ENCODE results near the gene UBE2D4.
"Not testable (repeated sequence)": the region's sequence is repeated elsewhere in the genome, so short reads cannot be mapped to it uniquely, and the experiment has no call there.

Gene UBE2D4

GRCh38 chr7:43969586-43969985 is 43.4 kb downstream of the UBE2D4 start:
- not testable (repeated sequence) for H3K4me3 Mint-ChIP-seq; H3K9me3 Mint-ChIP-seq; H3K27ac Mint-ChIP-seq; H3K36me3 Mint-ChIP-seq (ENCODE audit: low read depth); H3K27me3 Mint-ChIP-seq (ENCODE audit: low read depth); H3K4me1 Mint-ChIP-seq (ENCODE audit: low read depth)

DNA sequence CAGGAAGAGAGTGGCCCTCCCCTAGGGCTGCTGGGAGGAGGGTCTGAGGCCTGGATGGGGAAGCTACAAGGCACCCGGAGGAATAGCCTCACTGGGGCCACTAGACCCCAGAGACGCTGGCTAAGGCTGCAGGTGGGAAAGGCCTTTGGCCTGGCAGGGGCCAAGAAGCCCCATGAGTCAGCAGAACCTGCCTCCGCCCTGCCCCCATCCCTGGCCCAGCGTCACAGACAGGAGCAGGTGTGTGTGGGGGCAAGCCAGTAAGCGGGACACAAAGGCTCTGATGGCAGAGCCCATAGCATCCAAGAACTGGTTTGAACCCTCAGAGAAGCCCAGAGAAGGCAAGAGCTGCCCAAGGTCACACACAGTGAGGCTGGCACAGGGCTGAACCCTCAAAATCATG is 44.5 kb downstream of the UBE2D4 start:
- not testable (repeated sequence) for H3K27me3 Mint-ChIP-seq (ENCODE audit: low read depth); H3K27ac Mint-ChIP-seq; H3K9me3 Mint-ChIP-seq; H3K4me3 Mint-ChIP-seq; H3K4me1 Mint-ChIP-seq (ENCODE audit: low read depth); H3K36me3 Mint-ChIP-seq (ENCODE audit: low read depth)

DNA sequence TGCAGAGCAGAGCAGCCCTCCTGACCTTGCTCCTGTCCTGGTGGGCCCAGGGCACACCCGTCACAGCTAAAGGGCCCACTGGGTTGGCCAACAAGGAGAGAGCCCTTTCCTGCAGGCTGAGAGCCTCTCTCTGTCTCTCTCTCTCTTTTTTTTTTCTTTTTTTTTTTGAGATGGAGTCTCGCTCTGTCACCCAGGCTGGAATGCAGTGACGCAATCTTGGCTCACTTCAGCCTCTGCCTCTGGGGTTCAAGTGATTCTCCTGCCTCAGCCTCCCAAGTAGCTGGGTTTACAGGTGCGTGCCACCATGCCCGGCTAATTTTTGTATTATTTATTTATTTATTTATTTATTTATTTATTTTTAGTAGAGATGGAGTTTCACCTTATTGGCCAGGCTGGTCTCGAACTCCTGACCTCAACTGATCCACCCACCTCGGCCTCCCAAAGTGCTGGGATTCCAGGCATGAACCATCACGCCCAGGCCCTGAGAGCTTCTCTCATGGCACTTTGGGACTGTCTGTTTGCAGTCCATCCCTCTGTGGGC is 47.9 kb downstream of the UBE2D4 start:
- H3K27ac Mint-ChIP-seq; H3K36me3 Mint-ChIP-seq (ENCODE audit: low read depth); H3K4me3 Mint-ChIP-seq; H3K4me1 Mint-ChIP-seq (ENCODE audit: low read depth); H3K27me3 Mint-ChIP-seq (ENCODE audit: low read depth); H3K9me3 Mint-ChIP-seq: not testable (repeated sequence)

GRCh38 chr7:43974725-43975482 is 48.7 kb downstream of the UBE2D4 start:
- not testable (repeated sequence) for H3K4me1 Mint-ChIP-seq (ENCODE audit: low read depth); H3K9me3 Mint-ChIP-seq; H3K27me3 Mint-ChIP-seq (ENCODE audit: low read depth); H3K36me3 Mint-ChIP-seq (ENCODE audit: low read depth); H3K27ac Mint-ChIP-seq; H3K4me3 Mint-ChIP-seq

DNA sequence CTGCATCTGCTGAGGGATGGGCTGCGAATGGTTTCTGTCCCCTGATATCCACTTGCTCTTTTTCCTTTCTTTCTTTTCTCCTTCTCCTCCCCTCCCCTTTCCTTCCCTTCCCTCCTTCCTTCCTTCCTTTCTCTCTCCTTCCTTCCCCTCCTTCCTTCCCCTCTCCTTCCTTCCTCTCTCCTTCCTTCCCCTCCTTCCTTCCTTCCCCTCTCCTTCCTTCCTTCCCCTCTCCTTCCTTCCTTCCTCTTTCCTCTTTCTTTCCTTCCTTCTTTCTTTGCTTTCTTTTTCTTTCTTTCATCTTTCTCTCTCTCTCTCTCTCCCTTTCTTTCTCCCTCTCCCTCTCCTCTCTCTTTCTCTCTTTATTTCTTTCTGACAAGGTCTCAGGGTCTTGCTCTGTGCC is 51.3 kb downstream of the UBE2D4 start:
- Mint-ChIP-seq H3K9me3 (no peaks in the 10 kb centered on the region), H3K27ac (no peak overlapping the region), H3K4me3 (no peak overlapping the region), H3K4me1 (ENCODE audit: low read depth) (no peaks in the 10 kb centered on the region), H3K27me3 (ENCODE audit: low read depth) (no peaks in the 10 kb centered on the region), H3K36me3 (ENCODE audit: low read depth) (peaks cover 1% of the 10 kb centered on the region)

GRCh38 chr7:43978102-43978501 is 51.9 kb downstream of the UBE2D4 start:
- H3K4me3 Mint-ChIP-seq; H3K9me3 Mint-ChIP-seq; H3K27ac Mint-ChIP-seq; H3K4me1 Mint-ChIP-seq (ENCODE audit: low read depth); H3K27me3 Mint-ChIP-seq (ENCODE audit: low read depth); H3K36me3 Mint-ChIP-seq (ENCODE audit: low read depth): not testable (repeated sequence)

DNA sequence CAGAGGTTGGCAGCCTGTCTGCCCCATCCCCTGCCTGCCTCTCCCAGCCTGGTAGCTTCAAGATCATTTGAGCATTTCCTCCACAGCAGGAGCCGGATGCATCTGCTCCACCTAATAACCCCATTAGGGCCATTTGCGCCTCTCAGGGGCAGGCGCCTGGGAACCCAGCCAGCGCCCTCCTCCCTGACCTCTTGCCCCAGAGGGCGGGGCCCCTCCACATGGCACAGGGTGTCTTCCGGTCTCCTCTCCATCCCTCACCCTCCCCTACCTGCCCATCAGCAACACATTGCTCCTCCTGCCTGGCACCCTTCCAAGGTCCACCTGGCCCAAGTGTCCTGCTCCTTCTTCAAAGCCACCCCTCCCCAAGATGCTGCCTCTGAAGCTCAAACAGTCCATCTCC is 56.6 kb downstream of the UBE2D4 start:
- not testable (repeated sequence) for H3K27ac Mint-ChIP-seq; H3K4me1 Mint-ChIP-seq (ENCODE audit: low read depth); H3K9me3 Mint-ChIP-seq; H3K4me3 Mint-ChIP-seq; H3K36me3 Mint-ChIP-seq (ENCODE audit: low read depth); H3K27me3 Mint-ChIP-seq (ENCODE audit: low read depth)

DNA sequence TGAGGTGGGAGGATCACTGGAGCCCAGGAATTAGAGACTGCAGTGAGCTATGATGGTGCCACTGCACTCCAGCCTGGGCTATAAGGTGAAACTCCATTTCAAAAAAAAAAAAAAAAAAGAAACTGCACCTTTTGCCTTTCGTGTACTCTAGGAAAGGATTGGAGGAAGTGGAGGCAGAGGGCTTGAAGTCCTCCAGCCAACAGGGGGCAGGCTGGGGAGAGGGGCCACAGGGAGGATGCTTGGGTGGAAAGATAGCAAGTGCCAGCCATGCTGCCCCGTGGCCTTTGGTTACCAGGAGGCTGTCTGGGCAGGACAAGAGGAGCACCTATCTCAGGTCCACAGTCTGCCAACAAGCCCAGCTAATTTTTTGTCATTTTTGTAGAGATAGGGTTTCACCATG is 57.5 kb downstream of the UBE2D4 start:
- not testable (repeated sequence) for H3K27ac Mint-ChIP-seq; H3K27me3 Mint-ChIP-seq (ENCODE audit: low read depth); H3K9me3 Mint-ChIP-seq; H3K4me3 Mint-ChIP-seq; H3K36me3 Mint-ChIP-seq (ENCODE audit: low read depth); H3K4me1 Mint-ChIP-seq (ENCODE audit: low read depth)

GRCh38 chr7:43985904-43986864 is 59.9 kb downstream of the UBE2D4 start:
- not testable (repeated sequence) for H3K27ac Mint-ChIP-seq; H3K9me3 Mint-ChIP-seq; H3K4me3 Mint-ChIP-seq; H3K4me1 Mint-ChIP-seq (ENCODE audit: low read depth); H3K27me3 Mint-ChIP-seq (ENCODE audit: low read depth); H3K36me3 Mint-ChIP-seq (ENCODE audit: low read depth)

DNA sequence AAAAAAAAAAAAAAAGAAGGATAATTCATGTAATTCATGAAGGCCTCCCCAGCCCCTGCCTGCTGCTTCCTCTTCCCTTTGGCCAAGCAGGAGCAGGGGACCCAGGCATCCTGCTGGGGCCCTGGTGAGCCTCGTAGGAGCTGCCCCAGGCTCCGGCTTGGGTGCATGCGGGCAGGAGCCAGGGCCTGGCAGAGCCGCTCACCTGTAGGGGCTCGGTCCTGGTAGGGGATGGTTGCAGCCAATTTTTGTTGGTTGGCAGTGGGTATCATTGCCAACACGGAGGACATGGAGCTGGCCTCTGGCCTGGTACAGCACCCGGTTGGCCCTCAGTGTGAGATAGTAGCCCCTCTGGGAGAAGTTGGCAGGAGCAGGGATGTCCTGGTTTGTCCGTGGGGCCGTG is 61.2 kb downstream of the UBE2D4 start:
- H3K9me3 Mint-ChIP-seq; H3K27me3 Mint-ChIP-seq (ENCODE audit: low read depth): not testable (repeated sequence)

GRCh38 chr7:43990011-43990585 is 63.9 kb downstream of the UBE2D4 start:
- not testable (repeated sequence) for H3K4me3 Mint-ChIP-seq; H3K9me3 Mint-ChIP-seq; H3K27me3 Mint-ChIP-seq (ENCODE audit: low read depth); H3K36me3 Mint-ChIP-seq (ENCODE audit: low read depth); H3K27ac Mint-ChIP-seq; H3K4me1 Mint-ChIP-seq (ENCODE audit: low read depth)

More for the DNA sequence above, 61.2 kb downstream of the UBE2D4 start:
- H3K4me1 Mint-ChIP-seq (ENCODE audit: low read depth); H3K4me3 Mint-ChIP-seq; H3K36me3 Mint-ChIP-seq (ENCODE audit: low read depth); H3K27ac Mint-ChIP-seq: not testable (repeated sequence)

DNA sequence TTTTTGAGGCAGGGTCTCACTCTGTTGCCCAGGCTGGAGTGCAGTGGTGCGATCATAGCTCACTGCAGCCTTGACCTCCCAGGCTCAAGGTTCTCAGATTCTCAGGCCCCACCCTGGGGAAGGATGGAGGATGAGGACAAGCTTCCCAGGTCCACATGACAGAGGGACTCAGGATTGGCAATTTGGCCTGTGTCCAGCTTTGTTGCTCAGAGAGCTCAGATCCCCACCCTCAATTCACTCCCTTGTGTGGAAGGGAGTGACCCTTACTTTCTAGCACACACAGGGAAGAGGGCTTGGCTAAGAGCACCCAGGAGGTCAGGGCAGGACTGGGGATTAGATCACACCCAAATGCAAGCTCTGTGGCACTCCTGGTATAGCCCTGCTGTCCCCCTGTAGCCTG is 64.6 kb downstream of the UBE2D4 start:
- not testable (repeated sequence) for H3K27ac Mint-ChIP-seq; H3K9me3 Mint-ChIP-seq; H3K27me3 Mint-ChIP-seq (ENCODE audit: low read depth); H3K36me3 Mint-ChIP-seq (ENCODE audit: low read depth); H3K4me1 Mint-ChIP-seq (ENCODE audit: low read depth); H3K4me3 Mint-ChIP-seq

- H3K27me3 Mint-ChIP-seq (ENCODE audit: low read depth); H3K9me3 Mint-ChIP-seq: not testable (repeated sequence)
Observed at GRCh38 chr7:43992896-43993295, 66.7 kb downstream of the UBE2D4 start.

DNA sequence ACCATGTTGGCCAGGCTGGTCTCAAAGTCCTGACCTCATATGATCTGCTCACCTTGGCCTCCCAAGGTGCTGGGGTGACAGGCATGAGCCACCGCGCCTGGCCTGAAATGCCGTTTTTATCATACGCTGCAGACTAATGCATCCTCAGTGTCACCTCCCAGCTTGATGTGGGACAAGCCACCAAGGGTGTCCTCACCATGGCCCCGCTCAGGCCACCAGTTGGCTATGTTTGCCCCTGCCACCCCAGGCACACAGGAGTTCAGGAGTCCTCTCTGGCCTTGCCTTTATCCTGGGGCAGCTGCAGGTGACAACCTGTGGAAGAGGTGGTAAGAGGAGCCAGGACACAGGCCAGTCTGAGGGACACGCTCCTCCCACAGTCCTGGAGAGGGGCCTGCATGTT is 68.4 kb downstream of the UBE2D4 start:
- not testable (repeated sequence) for H3K27me3 Mint-ChIP-seq (ENCODE audit: low read depth); H3K4me1 Mint-ChIP-seq (ENCODE audit: low read depth); H3K9me3 Mint-ChIP-seq; H3K27ac Mint-ChIP-seq; H3K4me3 Mint-ChIP-seq; H3K36me3 Mint-ChIP-seq (ENCODE audit: low read depth)

More at GRCh38 chr7:43992896-43993295, 66.7 kb downstream of the UBE2D4 start:
- H3K4me1 Mint-ChIP-seq (ENCODE audit: low read depth); H3K4me3 Mint-ChIP-seq; H3K36me3 Mint-ChIP-seq (ENCODE audit: low read depth); H3K27ac Mint-ChIP-seq: not testable (repeated sequence)

GRCh38 chr7:43997532-43997931 is 71.3 kb downstream of the UBE2D4 start, which contains the start of gene SPDYE1:
Gene SPDYE1 (plus strand): TSS chr7:43997897. CDS start chr7:43999950, 2,053 bp downstream.
- H3K36me3 Mint-ChIP-seq (ENCODE audit: low read depth); H3K9me3 Mint-ChIP-seq; H3K27me3 Mint-ChIP-seq (ENCODE audit: low read depth); H3K27ac Mint-ChIP-seq; H3K4me1 Mint-ChIP-seq (ENCODE audit: low read depth); H3K4me3 Mint-ChIP-seq: not testable (repeated sequence)
